Cardiac fibroblast (primary cell): ENCODE results near the gene SOX15.
A peak's percentile ranks its signal among the peaks of the same experiment; 100 is the strongest.

Experiments used
- DNase-seq, 2 donors: peaks; one replicate each; pipeline versions ENCODE4 v3.0.0 to v3.0.0-alpha.2; 2010; ENCODE audit warnings: low read depth in 2 of 2
- H3K4me3 ChIP-seq, 2 donors: replicated peaks in 1 of 2; 1 replicate in 1 of 2; 2 replicates in 1 of 2; pipeline ENCODE4 v1.5.1; 2011; ENCODE audit warnings: low read depth in 2 of 2, low read length in 2 of 2, mild to moderate bottlenecking in 2 of 2, moderate library complexity in 1 of 2
- TF ChIP-seq, protein P1 (sequence below): IDR thresholded peaks from one replicate; pipeline ENCODE4 v1.5.1; 2011; ENCODE audit warnings: low read depth, mild to moderate bottlenecking, low read length, inconsistent platforms

The SOX15 gene

DNA sequence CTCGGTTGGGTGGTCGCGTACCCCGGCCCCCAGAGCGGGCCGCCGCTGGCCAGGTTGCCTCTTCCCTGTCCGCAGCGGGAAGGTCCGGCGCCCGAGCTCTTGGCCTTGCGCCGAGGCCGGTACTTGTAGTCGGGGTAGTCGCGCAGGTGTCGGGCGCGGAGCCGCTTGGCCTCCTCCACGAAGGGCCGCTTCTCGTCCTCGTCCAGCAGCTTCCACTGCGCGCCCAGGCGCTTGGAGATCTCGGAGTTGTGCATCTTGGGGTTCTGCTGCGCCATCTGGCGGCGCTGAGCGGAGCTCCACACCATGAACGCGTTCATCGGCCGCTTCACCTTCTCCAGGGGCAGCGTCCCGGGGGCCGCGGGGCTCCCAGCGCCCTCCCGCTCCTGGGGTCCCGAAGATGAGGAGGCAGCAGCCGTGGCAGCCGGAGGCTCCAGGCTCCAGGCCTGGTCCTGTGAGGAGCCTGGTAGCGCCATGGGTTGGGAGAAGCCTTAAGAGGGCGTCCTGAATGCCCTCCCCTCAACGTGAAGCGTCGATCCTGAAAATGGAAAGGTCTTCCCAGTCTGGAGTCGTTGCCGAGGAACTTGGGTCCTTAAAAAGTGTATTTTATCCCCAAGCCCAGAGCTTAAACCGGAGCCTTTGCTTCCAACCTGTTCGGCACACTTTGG is 558 bp downstream of the SOX15 start:
- TF ChIP-seq, protein P1, sequence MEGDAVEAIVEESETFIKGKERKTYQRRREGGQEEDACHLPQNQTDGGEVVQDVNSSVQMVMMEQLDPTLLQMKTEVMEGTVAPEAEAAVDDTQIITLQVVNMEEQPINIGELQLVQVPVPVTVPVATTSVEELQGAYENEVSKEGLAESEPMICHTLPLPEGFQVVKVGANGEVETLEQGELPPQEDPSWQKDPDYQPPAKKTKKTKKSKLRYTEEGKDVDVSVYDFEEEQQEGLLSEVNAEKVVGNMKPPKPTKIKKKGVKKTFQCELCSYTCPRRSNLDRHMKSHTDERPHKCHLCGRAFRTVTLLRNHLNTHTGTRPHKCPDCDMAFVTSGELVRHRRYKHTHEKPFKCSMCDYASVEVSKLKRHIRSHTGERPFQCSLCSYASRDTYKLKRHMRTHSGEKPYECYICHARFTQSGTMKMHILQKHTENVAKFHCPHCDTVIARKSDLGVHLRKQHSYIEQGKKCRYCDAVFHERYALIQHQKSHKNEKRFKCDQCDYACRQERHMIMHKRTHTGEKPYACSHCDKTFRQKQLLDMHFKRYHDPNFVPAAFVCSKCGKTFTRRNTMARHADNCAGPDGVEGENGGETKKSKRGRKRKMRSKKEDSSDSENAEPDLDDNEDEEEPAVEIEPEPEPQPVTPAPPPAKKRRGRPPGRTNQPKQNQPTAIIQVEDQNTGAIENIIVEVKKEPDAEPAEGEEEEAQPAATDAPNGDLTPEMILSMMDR, result peak; percentile 88
- H3K4me3 ChIP-seq, result no peak overlapping the region
- DNase-seq, result peak; percentile 89

DNA sequence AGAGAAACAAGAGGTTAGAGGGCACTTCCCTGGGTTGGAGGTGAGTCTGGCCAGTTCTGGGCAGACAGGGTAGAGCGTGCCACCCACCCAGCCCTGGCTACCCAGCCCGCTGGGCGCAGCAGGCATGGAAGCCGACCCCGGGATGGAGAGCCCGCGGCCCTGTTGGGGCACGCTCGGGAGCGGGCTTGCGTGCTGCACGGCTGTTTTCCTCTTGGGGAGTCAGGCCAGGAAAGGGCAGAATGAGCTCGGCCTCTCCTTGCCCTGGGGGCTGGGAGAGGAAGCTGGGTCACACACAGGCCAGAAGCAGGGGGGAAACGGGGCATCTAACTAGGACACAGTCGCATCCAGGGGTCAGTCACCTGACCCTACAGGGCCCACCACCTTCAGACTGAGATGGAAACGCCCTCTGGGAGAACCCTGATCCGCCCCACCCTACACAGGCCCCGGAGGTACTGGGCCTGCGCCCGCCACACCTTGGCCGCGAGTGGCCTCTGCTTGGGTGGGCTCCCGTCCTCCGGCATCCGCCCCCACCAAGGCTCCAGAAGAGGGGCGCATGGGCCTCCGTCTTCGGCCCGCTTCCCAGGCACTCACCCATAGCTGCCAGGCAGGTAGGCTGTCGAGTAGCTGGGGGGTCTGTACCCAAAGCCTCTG is 1.2 kb downstream of the SOX15 start:
- no peak for DNase-seq
- TF ChIP-seq, protein P1, result no peak
- no peak overlapping the region for H3K4me3 ChIP-seq

DNA sequence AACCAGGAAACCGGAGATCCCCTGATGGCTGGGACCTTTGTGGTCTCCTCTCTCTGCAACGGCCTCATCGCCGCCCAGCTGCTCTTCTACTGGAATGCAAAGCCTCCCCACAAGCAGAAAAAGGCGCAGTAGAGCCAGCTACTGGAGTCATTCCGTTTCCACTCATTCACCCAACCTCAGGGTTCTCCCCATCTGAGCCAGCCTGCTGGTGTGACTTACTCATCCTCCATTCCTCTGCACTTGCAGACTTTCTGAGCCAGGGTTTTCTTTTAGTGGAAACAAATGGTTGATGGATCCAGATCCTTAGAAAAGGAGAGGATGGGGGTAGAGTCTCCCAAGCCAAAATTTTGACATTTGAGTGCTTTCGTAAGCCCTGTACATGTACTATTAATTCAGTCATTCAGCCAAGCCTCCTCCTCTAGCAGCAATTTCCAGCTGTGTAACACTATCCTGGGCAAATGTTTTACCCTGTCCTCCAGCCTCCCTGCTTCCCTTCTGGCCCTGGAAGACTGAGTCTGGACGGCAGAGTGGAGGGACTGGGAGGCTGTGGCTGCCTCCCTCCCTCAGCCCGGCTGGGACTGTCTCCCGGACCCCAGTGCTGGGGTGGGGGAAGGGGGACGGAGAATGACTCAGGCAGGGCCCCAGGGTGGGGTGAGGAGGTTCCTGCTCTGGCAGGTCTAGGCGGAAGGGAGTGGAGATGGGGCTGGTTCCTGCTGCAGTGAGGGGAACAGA is 2.3 kb downstream of the SOX15 start:
- TF ChIP-seq, protein P1, result peak; percentile 9
- peak; percentile 60 to 88 for DNase-seq
- peak overlapping the region in 1 of 2 donors; percentile 9 for H3K4me3 ChIP-seq

DNA sequence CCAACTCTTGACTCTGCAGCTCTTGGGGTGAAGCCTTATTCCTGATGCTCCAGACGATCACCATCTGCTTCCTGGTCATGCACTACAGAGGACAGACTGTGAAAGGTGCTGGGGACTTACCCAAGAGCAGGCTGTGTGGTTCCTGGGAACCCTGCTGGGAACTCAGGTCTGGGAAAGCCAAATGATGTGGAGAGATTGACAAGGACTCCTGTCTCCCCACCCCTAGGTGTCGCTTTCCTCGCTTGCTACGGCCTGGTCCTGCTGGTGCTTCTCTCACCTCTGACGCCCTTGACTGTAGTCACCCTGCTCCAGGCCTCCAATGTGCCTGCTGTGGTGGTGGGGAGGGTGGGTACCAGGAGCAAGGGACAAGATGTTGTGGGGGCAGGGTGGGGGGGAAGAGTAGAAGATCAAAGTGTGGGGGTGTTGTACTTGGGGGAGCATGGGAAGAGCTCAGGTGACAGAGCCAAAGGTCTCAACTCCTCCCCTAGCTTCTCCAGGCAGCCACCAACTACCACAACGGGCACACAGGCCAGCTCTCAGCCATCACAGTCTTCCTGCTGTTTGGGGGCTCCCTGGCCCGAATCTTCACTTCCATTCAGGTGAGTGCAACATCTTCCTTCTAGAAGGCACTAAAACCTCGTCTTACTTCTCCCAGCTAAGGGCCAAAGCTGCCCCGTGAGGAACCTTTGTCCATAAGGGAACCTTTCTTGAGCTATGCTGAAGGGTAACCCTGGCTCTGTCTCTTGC is 3.0 kb downstream of the SOX15 start:
- H3K4me3 ChIP-seq, result no peak overlapping the region
- no peak for DNase-seq
- TF ChIP-seq, protein P1, result peak; percentile 6

DNA sequence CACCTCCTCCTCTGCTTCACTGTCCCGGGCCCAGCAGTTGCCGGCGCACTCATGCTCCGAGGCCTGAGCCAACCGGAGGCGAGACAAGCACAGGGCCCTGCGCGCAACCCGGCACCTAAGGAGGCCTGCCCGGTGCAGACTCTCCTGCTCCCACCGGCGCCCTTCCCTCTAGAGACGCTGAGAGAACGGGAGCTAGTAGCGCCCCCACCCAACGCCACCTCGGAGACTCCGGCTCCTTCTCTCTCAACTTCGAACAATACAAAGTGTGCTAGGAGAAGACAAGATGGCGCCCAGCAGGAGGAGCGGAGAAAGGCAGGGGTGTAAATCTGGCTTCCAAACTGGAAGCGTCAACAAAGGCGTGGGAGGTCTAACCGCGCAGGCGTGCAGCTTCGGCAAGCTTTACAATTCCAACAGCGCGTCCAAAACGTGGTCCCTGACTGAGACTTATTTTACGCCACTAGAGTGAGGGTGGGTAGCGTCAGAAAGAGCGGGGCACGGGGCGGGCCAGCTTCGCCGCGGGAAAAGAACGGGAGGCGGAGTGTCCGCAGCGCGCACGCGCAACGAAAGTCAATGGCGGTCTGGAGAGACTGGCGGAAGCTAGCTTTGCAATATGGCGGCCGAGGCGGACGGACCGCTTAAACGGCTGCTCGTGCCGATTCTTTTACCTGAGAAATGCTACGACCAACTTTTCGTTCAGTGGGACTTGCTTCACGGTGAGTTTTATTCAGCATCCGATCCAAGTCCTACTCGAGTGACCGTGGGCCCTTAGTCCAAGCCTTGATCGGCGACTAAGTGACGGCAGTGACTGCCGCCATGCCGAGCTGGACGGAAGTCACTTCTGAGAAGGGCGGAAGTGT is 6.4 kb downstream of the SOX15 start, which contains the start of gene MPDU1:
TSS of gene MPDU1 (plus strand) at position 600 of the 857 bp plus-strand sequence. CDS start at position 611, 11 bp downstream.
- peak within 1 kb of the TSS; percentile 69 to 85 for H3K4me3 ChIP-seq
- DNase-seq, result peak; percentile 98 to 99
- TF ChIP-seq, protein P1, result no peak
